HG02588 (cell line): ENCODE data around the gene DUSP10.

Source experiments
- ATAC-seq: cut with Tn5 transposase; IDR thresholded peaks from one replicate; pipeline ENCODE4 v1.9.1; 2021; ENCODE audit warnings: mild to moderate bottlenecking, moderate library complexity; ENCODE audit not compliant: unreplicated experiment

DUSP10 gene

DNA sequence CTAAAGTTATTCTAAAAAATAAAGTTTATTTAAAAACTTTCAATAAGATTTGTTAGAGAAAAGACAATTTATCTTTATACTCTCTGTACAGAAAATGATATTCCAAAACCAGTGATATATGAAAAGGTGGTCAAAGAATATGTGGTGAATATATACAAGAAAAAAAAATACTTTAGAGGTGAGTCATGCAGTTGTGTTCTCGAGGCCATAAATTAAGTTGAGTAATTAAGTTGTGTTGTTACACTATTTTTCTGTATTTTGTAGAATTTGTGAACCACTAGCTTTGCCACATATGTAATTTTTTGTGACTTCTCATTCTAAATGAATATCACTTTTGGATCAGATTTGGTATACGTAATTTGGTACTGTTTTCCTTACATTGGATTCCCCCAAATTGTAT is 23.6 kb upstream of the DUSP10 start:
- ATAC-seq = no peak

DNA sequence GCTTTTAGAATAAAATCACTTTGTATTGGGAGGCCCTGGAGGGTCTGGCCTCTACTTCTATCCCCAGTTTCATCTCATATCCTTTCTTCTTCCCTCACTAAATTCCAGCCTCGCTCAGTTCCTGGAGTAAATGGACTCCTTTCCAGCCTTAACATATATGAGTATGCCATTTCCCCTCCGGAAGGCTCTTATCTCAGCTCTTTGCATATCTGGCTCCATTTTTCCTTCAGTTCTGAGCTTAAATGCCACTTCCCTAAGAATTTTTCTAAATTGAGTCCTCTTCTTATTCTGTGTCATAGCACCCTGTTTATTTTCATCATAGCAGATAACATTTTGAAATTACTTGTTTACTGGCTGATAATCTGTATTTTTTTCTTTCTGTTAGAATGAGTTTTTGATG is 20.2 kb upstream of the DUSP10 start:
- ATAC-seq = no peak

DNA sequence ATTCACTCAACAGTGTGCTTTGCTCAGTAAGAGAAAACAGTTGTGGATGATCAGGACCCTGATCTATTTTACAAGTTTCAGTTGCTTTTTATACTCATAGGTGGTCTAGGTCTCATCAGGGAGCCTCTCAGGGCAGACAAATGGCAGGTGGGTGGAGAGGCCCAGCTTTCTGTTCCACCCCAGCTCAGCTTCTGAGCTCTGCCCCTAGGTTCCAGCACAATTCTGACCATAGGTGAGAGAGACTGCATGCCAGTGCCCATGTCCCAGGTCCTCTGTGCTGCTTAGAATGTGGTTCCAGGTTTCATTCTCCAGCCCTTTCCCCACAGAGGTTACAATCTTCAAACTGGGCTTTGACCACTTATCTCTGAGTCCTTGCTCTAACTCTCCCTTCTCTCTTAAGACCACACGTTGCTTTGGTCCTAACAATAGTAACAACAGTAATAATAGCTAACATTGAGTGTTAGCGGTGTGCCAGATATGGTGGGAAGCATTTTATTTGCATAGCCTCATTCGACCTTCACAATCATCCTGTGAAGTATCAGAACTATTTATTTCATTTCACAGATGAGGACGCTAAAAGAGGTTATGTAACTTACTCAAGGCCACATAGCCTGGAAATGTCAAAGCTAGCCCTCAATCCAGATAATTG is 19.6 kb upstream of the DUSP10 start:
- peak; percentile 67 for ATAC-seq

DNA sequence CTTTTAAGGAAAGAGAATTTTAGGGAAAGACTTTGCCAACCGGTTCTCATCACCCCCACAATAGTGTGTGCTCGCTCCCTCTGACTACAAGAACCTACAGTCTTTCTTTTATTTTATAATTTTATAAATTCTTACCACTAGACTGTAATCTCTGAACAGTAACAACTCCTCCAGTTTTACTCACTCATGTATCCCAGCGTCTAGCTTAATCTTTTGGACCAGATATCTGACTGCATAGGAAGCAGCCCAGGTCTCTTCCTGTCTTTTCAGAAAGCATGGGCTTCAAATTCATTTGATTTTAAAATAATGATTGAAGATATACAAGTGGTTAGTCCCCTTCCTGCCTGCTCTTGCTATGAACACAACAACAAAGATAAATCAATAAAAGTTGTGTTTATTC is 19.0 kb upstream of the DUSP10 start:
- ATAC-seq = no peak

DNA sequence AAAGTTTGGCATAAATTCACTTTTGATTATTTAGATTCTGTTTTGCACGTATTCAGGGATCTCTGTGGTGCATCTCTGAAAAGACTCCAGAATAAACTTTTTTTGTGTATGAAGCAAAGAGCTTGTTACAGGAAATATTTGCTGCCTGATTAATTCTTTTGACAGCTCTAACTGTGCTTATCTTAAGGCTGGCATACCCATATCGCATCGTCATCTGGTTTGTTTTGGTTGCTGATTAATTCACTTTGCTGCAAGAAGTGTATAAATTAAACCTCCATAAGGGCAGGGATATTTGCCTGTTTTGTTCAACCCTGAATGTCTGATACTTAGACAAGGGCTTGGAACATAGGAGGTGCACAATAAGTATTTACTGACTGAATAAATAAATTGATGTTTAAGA is 17.5 kb upstream of the DUSP10 start:
- ATAC-seq = no peak

DNA sequence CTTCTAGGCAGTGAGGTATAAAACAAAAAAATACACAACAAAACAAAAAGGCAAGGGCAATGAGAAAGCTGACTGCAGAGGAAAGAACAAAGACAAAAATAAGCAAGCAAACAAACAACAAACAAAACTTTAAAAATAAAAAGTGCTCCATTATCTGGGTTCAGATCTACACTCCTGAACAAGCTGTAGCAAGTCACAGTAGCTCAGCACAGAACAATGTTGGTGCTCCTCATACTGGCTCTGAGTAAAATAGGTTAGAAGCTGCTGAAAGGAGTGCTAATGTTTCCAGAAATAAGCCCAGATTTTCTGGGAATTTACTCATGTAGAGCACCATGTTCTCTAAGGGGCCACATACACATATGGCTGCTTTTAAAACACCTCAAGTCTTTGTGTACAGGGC is 16.6 kb upstream of the DUSP10 start:
- ATAC-seq = no peak

DNA sequence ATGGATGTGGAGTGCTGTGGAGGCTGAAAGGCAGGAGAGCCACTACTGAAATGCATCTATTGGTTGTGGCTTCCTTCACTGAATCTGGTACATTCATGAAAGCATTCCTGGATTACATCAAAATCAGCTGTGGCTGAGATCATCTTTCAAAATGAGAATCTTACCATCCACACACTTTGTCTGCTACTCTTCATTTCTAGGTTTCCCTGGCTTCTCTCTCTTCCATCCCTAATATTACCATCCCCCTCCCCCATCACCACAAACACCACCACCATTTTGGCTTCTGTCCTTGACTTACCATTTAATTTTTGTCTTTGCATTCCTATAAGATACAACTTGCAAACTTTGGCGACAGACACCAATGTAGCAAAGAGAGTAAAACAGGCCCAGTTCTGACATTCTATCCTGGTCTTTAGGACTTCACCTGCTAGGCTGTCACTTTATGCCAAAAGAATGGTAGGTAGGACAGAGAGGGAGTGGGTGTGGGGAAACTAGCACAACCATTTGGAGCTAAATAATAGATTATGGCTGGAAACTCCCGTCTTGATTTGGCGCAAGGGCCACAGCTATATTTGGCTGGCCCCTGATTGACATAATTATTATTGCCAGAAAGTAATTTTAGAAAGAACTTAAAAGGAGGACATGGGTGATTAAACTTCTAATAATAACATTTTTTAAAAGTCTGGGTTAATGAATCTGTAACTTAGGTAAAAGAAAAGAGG is 15.1 kb upstream of the DUSP10 start:
- no peak for ATAC-seq

DNA sequence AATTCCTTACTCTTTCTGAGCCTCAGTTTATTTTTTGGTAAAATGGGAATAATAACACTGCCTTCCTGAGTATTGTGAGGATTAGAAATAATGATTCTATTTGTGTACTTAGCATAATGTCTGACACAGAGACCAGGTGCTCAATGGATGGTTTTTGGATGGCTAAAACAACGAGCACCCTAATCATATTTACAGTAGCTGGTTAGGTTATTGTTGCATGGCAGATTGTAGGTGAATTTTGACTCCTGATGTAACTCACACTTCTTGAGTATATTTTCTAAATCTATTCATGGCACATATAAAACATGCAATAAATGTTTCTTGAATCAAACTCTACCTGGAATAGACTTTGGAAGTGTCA is 11.9 kb upstream of the DUSP10 start:
- ATAC-seq = peak; percentile 25

DNA sequence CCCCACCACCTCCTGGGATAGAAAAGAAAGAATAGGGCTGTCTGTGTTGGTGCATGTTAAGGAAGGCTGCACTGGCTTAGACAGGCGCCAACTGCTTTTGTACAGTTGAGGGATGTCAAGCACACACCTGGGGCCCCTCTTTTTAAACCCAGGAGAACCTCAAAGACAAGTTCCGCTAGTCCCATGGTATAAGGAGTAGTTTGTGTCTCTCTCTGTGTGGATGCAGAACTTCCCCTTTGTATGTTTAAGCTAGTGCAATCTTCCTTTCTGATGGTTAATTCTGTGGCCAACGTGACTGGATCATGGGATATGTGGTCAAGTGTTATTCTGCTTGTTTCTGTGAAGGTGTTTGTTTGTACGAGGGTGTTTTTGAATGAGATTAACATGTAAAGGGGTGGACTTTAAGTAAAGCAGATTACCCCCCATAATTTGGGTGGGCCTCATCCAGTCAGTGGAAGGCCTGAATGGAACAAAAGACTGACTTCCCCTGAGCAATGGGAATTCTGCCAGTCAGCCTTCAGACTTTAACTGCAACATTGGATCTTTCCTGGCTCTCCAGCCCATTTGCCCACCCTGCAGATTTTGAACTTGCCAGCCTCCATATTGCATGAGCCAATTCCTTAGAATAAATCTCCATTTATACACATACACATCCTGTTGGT is 9.5 kb upstream of the DUSP10 start:
- ATAC-seq = no peak

DNA sequence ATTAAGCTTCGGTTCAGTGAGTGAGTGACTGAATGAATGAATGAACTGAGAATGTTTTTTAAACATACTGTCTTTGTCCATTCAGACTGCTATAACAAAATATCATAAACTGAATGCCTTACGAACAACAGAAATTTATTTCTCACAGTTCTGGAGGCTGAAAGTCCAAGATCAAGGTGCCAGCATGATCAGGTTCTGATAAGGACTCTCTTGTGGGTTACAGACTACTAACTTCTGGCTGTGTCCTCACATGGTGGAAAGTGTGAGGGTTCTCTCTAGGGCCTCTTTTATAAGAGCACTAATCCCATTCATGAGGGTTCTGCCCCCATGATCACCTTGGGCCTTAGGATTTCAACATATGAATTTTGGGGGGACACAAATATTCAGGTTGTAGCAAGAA is 7.1 kb upstream of the DUSP10 start:
- no peak for ATAC-seq

DNA sequence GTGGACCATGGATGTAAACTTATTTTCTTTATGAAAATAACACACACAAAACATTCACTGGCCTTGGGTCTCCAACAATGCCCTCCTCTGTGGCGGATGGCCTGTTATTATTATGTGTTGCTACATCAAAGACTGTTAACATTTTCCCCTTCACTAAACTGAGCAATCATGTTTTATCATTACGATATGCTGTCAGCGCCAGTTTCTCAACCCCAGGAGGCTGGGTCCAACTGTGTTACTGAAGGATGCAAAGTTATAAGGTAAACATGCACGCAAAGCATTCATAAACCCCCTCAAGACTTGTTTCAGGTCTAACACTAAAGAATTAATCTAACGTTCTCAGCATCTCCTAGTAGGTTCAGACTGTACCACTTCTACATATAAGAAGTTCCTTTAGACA is 6.0 kb upstream of the DUSP10 start:
- no peak for ATAC-seq

DNA sequence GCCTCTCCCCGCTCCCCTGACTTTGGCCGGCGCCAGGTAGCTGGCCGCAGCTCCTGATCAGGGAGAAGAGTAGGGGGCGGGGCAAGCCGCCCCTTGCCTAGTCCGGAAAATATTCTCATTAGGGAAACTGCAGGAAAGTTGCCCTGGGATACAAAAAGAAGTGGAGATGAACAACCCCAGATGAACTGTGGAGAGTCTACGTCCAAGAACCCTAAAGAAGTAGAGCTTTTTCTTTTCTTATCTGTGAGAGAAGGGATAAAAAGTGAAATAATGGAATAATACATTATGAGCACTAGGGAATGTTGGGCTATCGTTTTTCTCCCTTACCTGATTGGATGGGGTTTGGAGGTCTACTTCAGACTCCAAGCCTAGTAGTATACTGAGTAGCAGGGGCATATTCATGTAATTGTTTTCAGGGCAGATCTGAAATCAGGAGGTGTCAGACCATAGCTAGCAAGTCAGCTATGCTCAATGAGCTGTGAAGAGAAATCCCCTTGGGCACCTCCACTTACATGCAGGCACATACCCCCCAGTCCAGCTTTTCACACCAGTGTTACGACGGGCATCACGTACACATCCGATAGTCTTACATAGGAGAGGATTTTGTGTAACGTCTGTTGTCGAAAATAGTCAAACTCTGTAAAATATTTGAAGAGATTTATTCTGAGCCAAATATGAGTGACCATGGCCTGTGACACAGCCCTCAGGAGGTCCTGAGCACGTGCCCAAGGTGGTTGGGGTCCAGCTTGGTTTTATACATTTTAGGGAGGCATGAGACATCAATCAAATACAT is 1.7 kb upstream of the DUSP10 start:
- ATAC-seq = peak; percentile 8

DNA sequence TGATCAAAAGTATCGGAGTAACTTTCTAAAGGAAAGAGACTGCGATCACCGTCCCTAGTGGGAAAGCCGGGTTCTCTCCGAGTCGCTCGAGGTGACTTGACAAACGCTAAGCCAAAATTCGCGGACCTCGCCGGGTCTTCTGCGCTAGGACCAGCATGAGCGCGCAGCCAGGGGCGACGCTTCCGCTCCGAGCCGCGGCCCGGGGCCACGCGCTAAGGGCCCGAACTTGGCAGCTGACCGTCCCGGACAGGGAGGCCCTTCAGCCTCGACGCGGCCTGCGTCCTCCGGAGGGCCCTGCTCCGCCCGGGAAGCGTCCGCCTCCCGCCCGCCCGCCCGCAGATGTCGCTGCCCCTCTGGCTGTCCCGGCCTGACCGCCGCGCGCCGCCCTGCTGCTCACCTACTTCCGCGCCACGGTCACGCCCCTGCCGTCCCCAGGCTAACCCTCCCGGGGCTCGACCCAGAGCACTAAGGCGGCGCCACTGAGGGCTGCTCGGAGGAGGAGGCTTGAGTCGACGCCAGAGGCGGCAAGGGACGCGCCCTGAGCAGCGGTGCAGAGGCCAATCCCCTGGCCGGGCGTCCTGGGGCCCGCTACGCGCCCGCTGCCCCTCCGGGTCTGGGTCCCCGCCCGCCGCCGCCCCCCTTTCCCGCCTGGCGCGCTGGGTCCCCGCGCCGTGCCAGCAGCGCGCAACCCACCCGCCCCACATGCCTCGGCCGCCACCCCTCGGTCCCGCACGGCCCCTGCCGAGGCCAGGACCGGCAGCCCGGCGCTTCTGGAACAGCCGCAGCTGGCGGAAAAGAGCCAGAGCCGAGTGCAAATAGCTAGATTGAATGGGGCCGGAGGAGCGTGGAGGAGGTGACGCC is 896 bp upstream of the DUSP10 start:
- peak; percentile 45 for ATAC-seq

DNA sequence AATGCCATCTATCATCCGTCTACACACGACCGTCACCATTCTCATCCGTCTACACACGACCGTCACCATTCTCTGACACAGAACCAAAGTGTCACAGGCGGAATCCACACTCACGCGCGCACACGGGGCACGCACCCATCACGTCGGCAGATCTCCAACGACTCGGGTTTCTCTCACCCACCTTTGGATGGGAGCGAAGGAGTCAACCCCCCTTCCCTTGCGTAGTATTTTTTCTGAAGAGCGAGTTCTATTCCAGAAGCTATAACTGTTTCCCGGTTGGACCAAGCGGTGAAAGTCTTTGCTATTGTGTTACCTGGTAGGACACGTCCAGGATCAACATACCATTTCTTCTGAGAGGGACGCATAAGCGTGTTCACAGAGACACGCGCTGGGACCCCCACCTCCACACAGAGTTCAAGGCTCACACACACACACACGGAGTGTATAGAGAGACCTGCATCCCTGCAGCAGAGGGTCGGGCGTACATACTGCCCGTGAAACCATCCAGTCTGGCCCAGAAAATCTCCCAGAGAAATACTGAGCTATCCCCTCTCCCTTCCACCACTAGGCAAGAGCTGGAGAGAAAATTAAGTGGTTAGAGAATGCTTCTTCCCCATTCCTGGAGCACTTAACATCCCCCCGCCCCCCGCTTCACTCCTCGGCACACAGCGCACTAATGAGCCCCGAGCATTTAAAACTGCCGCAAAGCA is 741 bp downstream of the DUSP10 start:
- no peak for ATAC-seq

DNA sequence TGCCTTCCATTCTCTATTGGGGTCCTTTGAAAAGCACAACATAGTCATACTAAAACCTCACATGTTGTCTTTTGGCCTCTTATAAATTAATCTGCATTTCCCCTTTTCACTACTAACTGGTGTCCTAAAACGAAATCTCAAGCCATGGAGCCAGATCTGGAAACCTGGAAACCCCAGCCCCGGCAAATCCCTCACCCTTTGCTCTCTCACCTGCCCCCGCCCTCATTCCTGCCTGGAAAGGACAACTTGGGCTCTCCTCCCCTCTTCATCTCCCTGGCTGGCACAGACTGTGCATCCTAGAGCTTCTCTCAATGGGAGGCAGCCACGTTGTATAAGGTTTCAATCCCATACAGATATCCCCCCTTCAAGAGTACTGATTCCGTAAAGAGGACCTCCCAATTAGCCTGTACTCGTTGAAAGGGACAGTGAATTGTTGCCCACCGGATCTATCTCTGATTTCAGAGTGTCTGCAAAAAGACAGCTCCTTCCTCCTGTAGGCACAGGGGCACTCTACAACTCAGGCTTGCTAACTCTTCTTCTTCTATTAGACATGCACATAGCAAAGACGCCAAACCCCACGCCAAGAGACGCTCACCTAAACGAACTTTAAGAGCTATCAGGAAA is 1.4 kb downstream of the DUSP10 start:
- ATAC-seq = no peak

DNA sequence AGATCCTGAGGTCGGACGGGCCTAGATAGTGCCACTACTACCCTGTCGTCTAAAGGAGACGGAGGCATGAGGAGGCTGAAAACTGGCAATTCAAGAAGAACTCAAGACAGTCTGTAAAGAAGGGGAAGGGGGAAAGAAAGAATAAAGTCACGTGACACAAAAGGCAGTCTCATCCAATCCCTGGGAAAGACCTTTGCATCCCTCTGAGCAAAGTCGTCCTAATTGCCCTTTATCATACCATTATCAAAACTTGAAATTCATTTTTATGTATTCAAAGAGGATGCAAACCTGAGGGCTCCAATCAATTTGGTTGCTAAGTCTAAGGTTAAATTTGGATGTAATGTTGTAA is 2.2 kb downstream of the DUSP10 start:
- ATAC-seq = no peak

DNA sequence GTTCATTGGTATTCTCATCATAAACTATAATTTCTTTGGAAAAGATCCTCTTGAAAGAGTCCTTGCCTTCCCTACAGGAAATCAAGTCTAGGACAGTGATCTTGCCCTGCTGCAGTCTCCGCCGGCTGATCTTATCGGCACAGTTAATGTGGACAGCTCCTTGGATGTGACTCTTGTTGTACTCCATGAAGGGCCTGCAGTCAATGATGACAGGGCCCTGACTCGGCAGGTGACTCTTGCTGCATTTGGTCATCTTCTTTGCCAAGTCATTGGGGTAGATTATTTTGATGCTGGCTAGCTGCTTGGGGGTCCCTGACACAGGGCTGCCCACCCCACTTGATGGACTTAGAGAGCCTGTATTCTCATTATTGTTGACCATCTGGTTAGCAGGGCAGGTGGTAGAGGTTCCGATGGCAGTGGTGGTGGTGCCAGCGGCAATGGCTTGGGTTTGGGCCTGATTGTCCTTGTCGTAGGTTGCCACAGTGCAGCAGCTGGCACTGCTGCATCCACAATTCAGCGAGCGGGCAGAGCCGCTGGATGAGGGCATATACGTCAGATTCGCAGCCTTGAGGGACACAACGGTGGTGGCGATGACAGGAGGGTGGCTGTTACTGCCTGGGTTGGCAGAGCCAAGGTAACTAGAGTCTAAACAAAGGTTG is 2.7 kb downstream of the DUSP10 start:
- no peak for ATAC-seq

DNA sequence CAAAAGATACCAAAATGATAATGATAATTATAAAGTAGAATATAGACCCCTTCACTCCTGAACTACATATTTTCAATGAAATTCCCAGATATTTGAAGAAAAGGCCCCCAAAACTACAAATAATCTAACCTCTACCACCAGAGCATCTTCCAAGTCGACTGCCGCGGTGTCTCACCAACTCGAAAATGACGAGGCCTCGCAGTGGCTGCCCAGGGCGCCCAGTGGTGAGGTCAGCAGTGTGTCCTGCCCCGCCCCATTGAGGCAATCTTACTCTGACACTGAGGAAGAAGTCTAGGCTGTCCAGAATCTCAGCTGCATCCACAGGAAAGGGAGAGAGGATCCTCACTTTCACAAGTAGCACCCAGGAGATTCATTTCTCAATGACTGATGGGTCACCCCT is 5.2 kb downstream of the DUSP10 start:
- ATAC-seq = no peak

DNA sequence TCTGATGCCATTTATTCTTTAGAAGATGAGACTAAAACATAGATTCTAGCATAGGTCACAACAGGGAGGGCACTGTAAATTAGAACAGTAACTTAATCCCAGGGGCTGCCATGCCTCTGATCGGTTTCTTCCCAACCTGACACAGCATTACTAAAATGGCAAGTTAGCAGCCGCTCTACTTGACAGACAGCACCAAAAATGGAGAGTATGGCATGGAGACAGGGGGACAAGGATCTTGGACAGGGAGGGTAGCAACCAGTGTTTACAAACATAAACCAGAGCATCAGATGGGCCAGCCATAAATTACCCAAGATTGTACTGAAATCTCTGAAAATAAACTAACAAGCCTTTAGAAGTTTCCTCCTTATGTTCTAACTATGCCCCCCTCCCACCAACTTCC is 5.9 kb downstream of the DUSP10 start:
- no peak for ATAC-seq
